Measurements from ENCODE around the gene TEAD4.
"Not testable (repeated sequence)": the region's sequence is repeated elsewhere in the genome, so short reads cannot be mapped to it uniquely, and the experiment has no call there.

TEAD4 gene

GRCh38 chr12:3054374-3054773 is 95.2 kb downstream of the TEAD4 start:
- no peak for DNase-seq

- no peak for DNase-seq
Measured at GRCh38 chr12:3055026-3055703, 96.0 kb downstream of the TEAD4 start.

GRCh38 chr12:3055704-3056467 is 96.7 kb downstream of the TEAD4 start:
- no peak for DNase-seq

GRCh38 chr12:3061059-3061458 is 101.9 kb downstream of the TEAD4 start:
- DNase-seq: no peak

- no peak for DNase-seq
Measured at GRCh38 chr12:3061501-3062215, 102.5 kb downstream of the TEAD4 start.

GRCh38 chr12:3065300-3065699 is 106.1 kb downstream of the TEAD4 start:
- no peak for DNase-seq

- DNase-seq: not testable (repeated sequence)
Measured at GRCh38 chr12:3065846-3066245, 106.6 kb downstream of the TEAD4 start.

GRCh38 chr12:3069714-3070113 is 110.5 kb downstream of the TEAD4 start:
- no peak for DNase-seq

GRCh38 chr12:3071107-3071506 is 111.9 kb downstream of the TEAD4 start:
- no peak for DNase-seq

GRCh38 chr12:3071710-3072109 is 112.5 kb downstream of the TEAD4 start:
- no peak for DNase-seq

- DNase-seq: peak; percentile 94
Measured at GRCh38 chr12:3073438-3074250, 114.4 kb downstream of the TEAD4 start.

GRCh38 chr12:3075315-3075714 is 116.1 kb downstream of the TEAD4 start:
- DNase-seq: no peak

GRCh38 chr12:3076730-3077571 is 117.8 kb downstream of the TEAD4 start, which contains the start of gene TSPAN9:
Gene TSPAN9 (plus strand): TSS chr12:3077379. CDS start chr12:3201194, 123,815 bp downstream.
- peak; percentile 85 for DNase-seq

GRCh38 chr12:3077572-3078081 is 118.4 kb downstream of the TEAD4 start:
- peak; percentile 64 for DNase-seq

- no peak for DNase-seq
Measured at GRCh38 chr12:3078086-3078820, 119.1 kb downstream of the TEAD4 start.

GRCh38 chr12:3081091-3081490 is 121.9 kb downstream of the TEAD4 start:
- DNase-seq: no peak

GRCh38 chr12:3081886-3082285 is 122.7 kb downstream of the TEAD4 start:
- DNase-seq: no peak

GRCh38 chr12:3083241-3083920 is 124.2 kb downstream of the TEAD4 start:
- DNase-seq: no peak

GRCh38 chr12:3083921-3084347 is 124.7 kb downstream of the TEAD4 start:
- no peak for DNase-seq

GRCh38 chr12:3084742-3085141 is 125.5 kb downstream of the TEAD4 start:
- DNase-seq: no peak
